Measurements from ENCODE around the gene SLC19A1.

SLC19A1 gene

GRCh38 chr21:45514311-45515021 is 27.8 kb downstream of the SLC19A1 start:
- no peak for TF ChIP-seq CTCF (IDR thresholded peaks at IDR 0.05)

GRCh38 chr21:45513741-45514310 is 28.4 kb downstream of the SLC19A1 start:
- TF ChIP-seq CTCF (IDR thresholded peaks at IDR 0.05), result no peak

- TF ChIP-seq CTCF (IDR thresholded peaks at IDR 0.05), result no peak
Measured at GRCh38 chr21:45513003-45513717, 29.1 kb downstream of the SLC19A1 start.

- no peak for TF ChIP-seq CTCF (IDR thresholded peaks at IDR 0.05)
Measured at GRCh38 chr21:45512626-45513002, 29.6 kb downstream of the SLC19A1 start.

- no peak for TF ChIP-seq CTCF (IDR thresholded peaks at IDR 0.05)
Measured at GRCh38 chr21:45511661-45512431, 30.4 kb downstream of the SLC19A1 start.

DNA sequence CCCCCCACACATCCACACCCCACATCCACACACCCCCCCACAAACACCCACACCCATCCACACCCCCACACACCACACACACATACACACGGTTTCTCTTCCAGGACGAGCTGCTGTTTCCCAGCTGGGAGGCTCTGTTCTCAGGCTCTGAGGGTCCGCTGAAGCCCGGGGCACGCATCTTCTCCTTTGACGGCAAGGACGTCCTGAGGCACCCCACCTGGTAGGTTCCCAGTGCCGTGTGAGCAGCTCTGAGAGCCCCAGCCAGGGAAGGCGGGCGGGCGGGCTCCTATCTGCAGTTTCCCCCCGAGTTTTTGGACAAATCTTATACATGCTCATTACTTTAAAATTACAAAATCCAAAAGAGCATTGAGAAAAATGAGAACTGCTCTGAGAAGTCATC is 31.2 kb downstream of the SLC19A1 start:
- TF ChIP-seq CTCF (IDR thresholded peaks at IDR 0.05), result no peak

DNA sequence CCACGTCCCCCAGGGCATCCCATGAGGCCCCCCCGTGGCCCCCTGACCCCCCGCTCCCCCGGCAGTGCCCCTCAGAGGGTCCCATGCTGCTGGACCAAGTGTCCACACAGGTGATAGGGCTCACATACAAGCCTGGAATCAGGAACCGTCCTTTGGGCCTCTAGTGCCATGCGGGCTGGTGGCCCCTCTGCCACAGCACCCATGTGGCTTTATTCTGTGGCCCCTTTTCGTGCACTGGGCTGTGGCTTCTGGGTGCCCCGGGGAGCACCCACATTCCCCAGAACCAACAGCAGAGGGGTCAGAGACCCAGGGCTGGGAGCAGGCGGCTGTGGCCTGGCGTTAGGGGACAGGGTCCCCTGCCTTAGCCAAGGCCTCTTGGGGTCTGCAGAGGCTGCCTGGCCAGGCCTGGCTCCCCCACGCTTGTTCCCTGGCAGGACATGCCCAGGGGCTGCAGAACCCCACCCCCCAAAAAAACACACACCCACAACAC is 31.7 kb downstream of the SLC19A1 start:
- TF ChIP-seq CTCF (IDR thresholded peaks at IDR 0.05), result no peak
